GM12878 (cell line): ENCODE measurements around the gene MRPL16. TPM values are rescaled to one million over a fixed set of nuclear protein-coding genes. Genes with fewer than 3 reads are reported as not detected.

ENCODE experiments used
- ATAC-seq: fragments of 200-7000 bp; cut with Tn5 transposase; 3 replicates; pipeline ENCODE4 v1.9.1; 2020; ENCODE audit warnings: mild to moderate bottlenecking, moderate library complexity
- BruUV-seq: library from RNA; stranded (reverse); fragments of 400-500 nt; replicated peaks from 2 replicates; lab custom pipeline; 2021; lab: Mats Ljungman, UMichigan
- CTCF ChIA-PET: fragments of 300-600 bp; sonication (Branson Sonifier 250); formaldehyde crosslinking; extraction: SDS; loops from one replicate; lab custom pipeline; 2021; ENCODE audit warnings: inconsistent platforms; lab: Yijun Ruan, JAX
- POLR2A ChIA-PET: fragments of 350-600 bp; formaldehyde crosslinking; extraction: SDS; loops from one replicate; lab custom pipeline; 2021; ENCODE audit warnings: inconsistent platforms; lab: Charles Lee
- RAD21 ChIA-PET: fragments of 300-600 bp; sonication (Branson Sonifier 250); formaldehyde crosslinking; loops from one replicate; lab custom pipeline; 2023; ENCODE audit warnings: antibody characterized with exemption; ENCODE audit not compliant: unreplicated experiment; lab: Charles Lee
- SMC1A ChIA-PET: fragments of 300-600 bp; sonication (Branson Sonifier 250); formaldehyde crosslinking; loops from one replicate; lab custom pipeline; 2023; ENCODE audit not compliant: unreplicated experiment, uncharacterized antibody; lab: Charles Lee
- DNase-seq: peaks from one replicate; pipeline ENCODE4 v3.0.0-alpha.2; 2011; ENCODE audit warnings: low read depth, low spot score
- FAIRE-seq: peaks from 3 replicates; lab custom pipeline; 2011; peaks lifted over from hg19 to GRCh38; lab: Jason Lieb, UNC
- H2AFZ ChIP-seq: 2 replicates; pipeline ENCODE4 v1.6.0; 2011; ENCODE audit warnings: low read depth, low read length, control low read depth; ENCODE audit not compliant: control insufficient read depth
- H3K27ac ChIP-seq: 2 replicates; pipeline ENCODE4 v1.5.1; 2011; ENCODE audit warnings: control low read depth; ENCODE audit not compliant: control insufficient read depth, insufficient read depth
- H3K27me3 ChIP-seq, 2 experiments: replicated peaks in 1 of 2; 2 replicates each; pipeline versions ENCODE4 v1.6.0 to v1.6.1; 2011; ENCODE audit warnings: low read length in 1 of 2; ENCODE audit not compliant: control insufficient read depth in 2 of 2, insufficient read depth in 2 of 2
- H3K36me3 ChIP-seq, 2 experiments: 2 replicates each; pipeline ENCODE4 v1.5.1; 2011; ENCODE audit warnings: low read length in 1 of 2; ENCODE audit not compliant: control insufficient read depth in 2 of 2, insufficient read depth in 2 of 2
- H3K4me1 ChIP-seq: 2 replicates; pipeline ENCODE4 v1.6.1; 2011; ENCODE audit warnings: mild to moderate bottlenecking, low read length, moderate library complexity, mixed read lengths; ENCODE audit not compliant: control insufficient read depth, insufficient read depth
- H3K4me2 ChIP-seq: 2 replicates; pipeline ENCODE4 v1.6.0; 2011; ENCODE audit warnings: control low read depth; ENCODE audit not compliant: control insufficient read depth, insufficient read depth
- H3K4me3 ChIP-seq: fragments of 200-600 bp; sonication (generic); 2 replicates; pipeline ENCODE4 v1.5.1; 2016
- H3K79me2 ChIP-seq: 2 replicates; pipeline ENCODE4 v1.6.0; 2011; ENCODE audit warnings: low read length; ENCODE audit not compliant: control insufficient read depth, insufficient read depth
- H3K9ac ChIP-seq: 2 replicates; pipeline ENCODE4 v1.8.0; 2011; ENCODE audit warnings: low read length, control low read depth, mixed read lengths; ENCODE audit not compliant: control insufficient read depth, insufficient read depth
- H3K9me3 ChIP-seq: replicated peaks from 3 replicates; pipeline ENCODE4 v1.5.1; 2011; ENCODE audit warnings: mild to moderate bottlenecking, low read length; ENCODE audit not compliant: control insufficient read depth, insufficient read depth
- H4K20me1 ChIP-seq: 2 replicates; pipeline ENCODE4 v1.6.0; 2011; ENCODE audit not compliant: control insufficient read depth, insufficient read depth
- ATF2 ChIP-seq: IDR thresholded peaks from 2 replicates; pipeline ENCODE4 v1.6.1; 2012; ENCODE audit warnings: low read length, inconsistent platforms
- CBX5 ChIP-seq: sonication (generic); IDR thresholded peaks from 2 replicates; pipeline ENCODE4 v1.6.1; 2016; ENCODE audit warnings: low read depth, moderate library complexity, mild to moderate bottlenecking, inconsistent platforms
- CHD2 ChIP-seq: IDR thresholded peaks from 2 replicates; pipeline ENCODE4 v1.6.1; 2011; ENCODE audit warnings: low read depth, low read length, improper control_type of control experiment, borderline replicate concordance
- ELK1 ChIP-seq: IDR thresholded peaks from 2 replicates; pipeline ENCODE4 v1.6.1; 2012; ENCODE audit warnings: low read depth, low read length, improper control_type of control experiment
- EP300 ChIP-seq, 2 experiments: fragments of 150-350 bp in 1 of 2; IDR thresholded peaks; 2 replicates each; pipeline ENCODE4 v1.6.1; 2011 to 2012; ENCODE audit warnings: low read depth in 2 of 2, low read length in 2 of 2, borderline replicate concordance in 1 of 2, improper control_type of control experiment in 1 of 2, inconsistent platforms in 1 of 2; ENCODE audit not compliant: control insufficient read depth in 1 of 2
- FOS ChIP-seq: IDR thresholded peaks from 3 replicates; pipeline ENCODE4 v1.6.1; 2011; ENCODE audit warnings: borderline replicate concordance; ENCODE audit not compliant: insufficient read length; ENCODE audit errors: extremely low read depth
- JUND ChIP-seq: IDR thresholded peaks from 2 replicates; pipeline ENCODE4 v1.6.1; 2012; ENCODE audit warnings: low read depth, mild to moderate bottlenecking, low read length, improper control_type of control experiment, moderate library complexity
- MEF2B ChIP-seq: fragments of 450-650 bp; IDR thresholded peaks from 2 replicates; pipeline ENCODE4 v1.6.1; 2018; ENCODE audit warnings: mild to moderate bottlenecking, moderate library complexity; ENCODE audit not compliant: partially characterized antibody, poor library complexity, severe bottlenecking
- MLLT1 ChIP-seq: fragments of 450-650 bp; IDR thresholded peaks from 2 replicates; pipeline ENCODE4 v1.6.1; 2016; ENCODE audit warnings: mild to moderate bottlenecking
- MYC ChIP-seq: IDR thresholded peaks from 2 replicates; pipeline ENCODE4 v1.6.1; 2011; ENCODE audit warnings: mild to moderate bottlenecking, low read length, moderate library complexity, inconsistent platforms; ENCODE audit not compliant: insufficient read depth, insufficient replicate concordance, insufficient read length, severe bottlenecking
- RAD51 ChIP-seq: fragments of 450-650 bp; IDR thresholded peaks from 2 replicates; pipeline ENCODE4 v1.6.1; 2016; ENCODE audit warnings: moderate library complexity, mild to moderate bottlenecking, inconsistent platforms
- RUNX3 ChIP-seq: IDR thresholded peaks from 2 replicates; pipeline ENCODE4 v1.6.1; 2012; ENCODE audit warnings: low read length, inconsistent platforms
- SMAD1 ChIP-seq: fragments of 450-650 bp; IDR thresholded peaks from 2 replicates; pipeline ENCODE4 v1.6.1; 2018; ENCODE audit warnings: mild to moderate bottlenecking, low read depth; ENCODE audit not compliant: partially characterized antibody
- STAT3 ChIP-seq: IDR thresholded peaks from 2 replicates; pipeline ENCODE4 v1.6.1; 2011; ENCODE audit warnings: low read depth, low read length, improper control_type of control experiment
- TARDBP ChIP-seq: IDR thresholded peaks from 2 replicates; pipeline ENCODE4 v1.6.1; 2016; ENCODE audit warnings: borderline replicate concordance
- WGBS: methylation state at CpG from one replicate; pipeline ENCODE4 v1.1.6; 2016; ENCODE audit warnings: low lambda C conversion rate; ENCODE audit not compliant: insufficient replicate concordance, insufficient coverage; ENCODE audit errors: missing lambda C conversion rate; 5-methylcytosine and 5-hydroxymethylcytosine counted together
- in situ Hi-C: fragments of 300-500 bp; cut with MboI; formaldehyde crosslinking; loops from 9 replicates; pipeline ENCODE4 v1.14.3; 2018; ENCODE audit warnings: mixed read lengths
- intact Hi-C: fragments of 100-400 bp; cut with micrococcal nuclease; formaldehyde crosslinking; loops from one replicate; pipeline ENCODE4 v1.14.2; 2022; ENCODE audit not compliant: unreplicated experiment
- polyA plus RNA-seq, 11 experiments: library from polyadenylated mRNA; depleted of rRNA in 4 of 11; unstranded in 6 of 11; stranded (reverse) in 5 of 11; fragments of >200 nt; fragmentation: Nextera tagmentation in 4 of 11; fragmentation: Illumina TruSeq in 1 of 11; extraction: Ambion mirVana in 4 of 11; extraction: Trizol in 1 of 11; gene quantifications; 1 replicate in 1 of 11; 2 replicates in 10 of 11; pipeline versions ENCODE4 v1.2.1 to v1.2.3, GENCODE V29; 2011 to 2016; ENCODE audit warnings: inconsistent platforms in 2 of 11, missing spikeins in 2 of 11, low read depth in 1 of 11
- total RNA-seq, 4 experiments: library from RNA; depleted of rRNA in 3 of 4; stranded (reverse); fragments of >200 nt in 3 of 4; fragmentation: Illumina TruSeq in 1 of 4; extraction: Trizol in 1 of 4; gene quantifications; 2 replicates each; pipeline versions ENCODE4 v1.2.1 to v1.2.3, GENCODE V29; 2013 to 2021
- TF ChIP-seq, protein P1 (sequence below): fragments of 450-650 bp; IDR thresholded peaks from 2 replicates; pipeline ENCODE4 v1.6.1; 2018; ENCODE audit warnings: borderline replicate concordance, mild to moderate bottlenecking; ENCODE audit not compliant: partially characterized antibody

The MRPL16 gene
- total and polyA plus RNA-seq, 10 of the 15 experiments (the other 5 are each of a cell fraction or from before 2014, with no cell fraction given): 38.2 to 167 (median 106) TPM

GRCh38 chr11:59759900-59760299 lies 50.7 kb downstream of the MRPL16 start:
- no peak overlapping the region for H3K4me3 ChIP-seq
- ChIA-PET CTCF (interaction anchor here (1.2 to 1.6 kb wide), 3 partner anchors 41 to 491 kb away, joined by 3 to 6 read pairs (median 4); no protein-coding TSS in a partner anchor), POLR2A (no interaction called here), RAD21 (no interaction called here), SMC1A (interaction anchor here (1.3 kb wide), 1 partner anchor 159 kb away, joined by 4 read pairs; no protein-coding TSS in a partner anchor)
- H2AFZ ChIP-seq: no peak overlapping the region
- DNase-seq (no peak), FAIRE-seq (no peak), ATAC-seq (no peak)
- peaks cover 0 to 6% of the 10 kb centered on the region in 2 experiments; a peak in 1 of 4 replicates for H3K27me3 ChIP-seq
- intact Hi-C loops: no loop called here
- WGBS: 27% methylated on average over 4 of the region's 4 CpGs
- H3K27ac ChIP-seq: no peak overlapping the region
- BruUV-seq: no TSS peak
- no peak overlapping the region for H3K9ac ChIP-seq
- in situ Hi-C loops: loop anchor here (5.0 to 10.0 kb wide), 2 partner anchors 42 to 495 kb away; no protein-coding TSS in a partner anchor
- no peaks in the 10 kb centered on the region for H3K79me2 ChIP-seq
- no peaks in the 10 kb centered on the region for H3K9me3 ChIP-seq
- no peak overlapping the region for H3K4me2 ChIP-seq
- H3K4me1 ChIP-seq: no peaks in the 10 kb centered on the region
- H3K36me3 ChIP-seq: no peaks in the 10 kb centered on the region
- no peaks in the 10 kb centered on the region for H4K20me1 ChIP-seq
- no peak for TF ChIP-seq EP300 (IDR thresholded peaks at IDR 0.05; ENCODE audit: borderline replicate concordance in 1 of 2, control insufficient read depth in 1 of 2, low read depth in 2 of 2, low read length in 2 of 2)
- TF ChIP-seq STAT3: no peak
- no peak for TF ChIP-seq CBX5
- no peak for TF ChIP-seq ELK1
- TF ChIP-seq CHD2: no peak
- no peak for TF ChIP-seq RUNX3
- no peak for TF ChIP-seq MEF2B
- no peak for TF ChIP-seq TARDBP
- TF ChIP-seq RAD51: no peak
- TF ChIP-seq SMAD1: no peak
- TF ChIP-seq, protein P1, sequence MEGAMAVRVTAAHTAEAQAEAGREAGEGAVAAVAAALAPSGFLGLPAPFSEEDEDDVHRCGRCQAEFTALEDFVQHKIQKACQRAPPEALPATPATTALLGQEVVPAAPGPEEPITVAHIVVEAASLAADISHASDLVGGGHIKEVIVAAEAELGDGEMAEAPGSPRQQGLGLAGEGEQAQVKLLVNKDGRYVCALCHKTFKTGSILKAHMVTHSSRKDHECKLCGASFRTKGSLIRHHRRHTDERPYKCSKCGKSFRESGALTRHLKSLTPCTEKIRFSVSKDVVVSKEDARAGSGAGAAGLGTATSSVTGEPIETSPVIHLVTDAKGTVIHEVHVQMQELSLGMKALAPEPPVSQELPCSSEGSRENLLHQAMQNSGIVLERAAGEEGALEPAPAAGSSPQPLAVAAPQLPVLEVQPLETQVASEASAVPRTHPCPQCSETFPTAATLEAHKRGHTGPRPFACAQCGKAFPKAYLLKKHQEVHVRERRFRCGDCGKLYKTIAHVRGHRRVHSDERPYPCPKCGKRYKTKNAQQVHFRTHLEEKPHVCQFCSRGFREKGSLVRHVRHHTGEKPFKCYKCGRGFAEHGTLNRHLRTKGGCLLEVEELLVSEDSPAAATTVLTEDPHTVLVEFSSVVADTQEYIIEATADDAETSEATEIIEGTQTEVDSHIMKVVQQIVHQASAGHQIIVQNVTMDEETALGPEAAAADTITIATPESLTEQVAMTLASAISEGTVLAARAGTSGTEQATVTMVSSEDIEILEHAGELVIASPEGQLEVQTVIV: no peak
- TF ChIP-seq ATF2: no peak
- no peak for TF ChIP-seq FOS
- no peak for TF ChIP-seq JUND
- TF ChIP-seq MLLT1: no peak
- TF ChIP-seq MYC: no peak
